Epidermal melanocyte (primary cell): ENCODE measurements around the gene ERVV-1.
A peak's percentile ranks its signal among the peaks of the same experiment; 100 is the strongest.
"Not testable (repeated sequence)": the region's sequence is repeated elsewhere in the genome, so short reads cannot be mapped to it uniquely, and the experiment has no call there.

ENCODE experiments used
- DNase-seq: peaks from one replicate; pipeline ENCODE4 v3.0.0; 2011; ENCODE audit warnings: low spot score; ENCODE audit not compliant: insufficient read length

ERVV-1 gene

GRCh38 chr19:53013621-53014020 lies at the start of gene ERVV-1:
ERVV-1 (plus strand) TSS chr19:53013921; CDS start chr19:53014091, 170 bp downstream.
- no peak for DNase-seq

- DNase-seq, result no peak
Measured at GRCh38 chr19:52967772-52968171, 45.9 kb upstream of the ERVV-1 start.

GRCh38 chr19:52981329-52981728 lies 32.4 kb upstream of the ERVV-1 start:
- no peak for DNase-seq

- not testable (repeated sequence) for DNase-seq
Measured at GRCh38 chr19:52983167-52983566, 30.6 kb upstream of the ERVV-1 start.

GRCh38 chr19:52987221-52987620 lies 26.5 kb upstream of the ERVV-1 start:
- no peak for DNase-seq

GRCh38 chr19:52988506-52988905 lies 25.2 kb upstream of the ERVV-1 start:
- DNase-seq, result no peak

GRCh38 chr19:52990759-52991418 lies 22.8 kb upstream of the ERVV-1 start:
- DNase-seq, result no peak

- DNase-seq, result peak; percentile 32
Measured at GRCh38 chr19:52991484-52991883, 22.2 kb upstream of the ERVV-1 start.

GRCh38 chr19:52992109-52993004 lies 21.4 kb upstream of the ERVV-1 start:
- no peak for DNase-seq

- DNase-seq, result no peak
Measured at GRCh38 chr19:52993342-52994178, 20.2 kb upstream of the ERVV-1 start.

GRCh38 chr19:52995711-52996110 lies 18.0 kb upstream of the ERVV-1 start:
- no peak for DNase-seq

- DNase-seq, result no peak
Measured at GRCh38 chr19:52997975-52998374, 15.7 kb upstream of the ERVV-1 start.

GRCh38 chr19:53002479-53002878 lies 11.2 kb upstream of the ERVV-1 start:
- no peak for DNase-seq

- no peak for DNase-seq
Measured at GRCh38 chr19:53004242-53004641, 9.5 kb upstream of the ERVV-1 start.

GRCh38 chr19:53007200-53007599 lies 6.5 kb upstream of the ERVV-1 start:
- no peak for DNase-seq

GRCh38 chr19:53007606-53008005 lies 6.1 kb upstream of the ERVV-1 start:
- DNase-seq, result no peak

GRCh38 chr19:53008061-53008778 lies 5.5 kb upstream of the ERVV-1 start:
- DNase-seq, result no peak

GRCh38 chr19:53010494-53010893 lies 3.2 kb upstream of the ERVV-1 start:
- DNase-seq, result no peak

- DNase-seq, result no peak
Measured at GRCh38 chr19:53012006-53012405, 1.7 kb upstream of the ERVV-1 start.

- DNase-seq, result no peak
Measured at GRCh38 chr19:53015159-53015558, 1.4 kb downstream of the ERVV-1 start.

GRCh38 chr19:53015730-53016129 lies 2.0 kb downstream of the ERVV-1 start:
- DNase-seq, result no peak
